ENCODE data around the gene ATG9B.
A peak's percentile ranks its signal among the peaks of the same experiment; 100 is the strongest.
"Not testable (repeated sequence)": the region's sequence is repeated elsewhere in the genome, so short reads cannot be mapped to it uniquely, and the experiment has no call there.

ATG9B gene

GRCh38 chr7:151035902-151036301 lies 11.6 kb upstream of the ATG9B start:
- no peak for DNase-seq

- DNase-seq, result no peak
Measured at GRCh38 chr7:151035026-151035717, 10.9 kb upstream of the ATG9B start.

- no peak for DNase-seq
Measured at GRCh38 chr7:151034312-151035025, 10.2 kb upstream of the ATG9B start.

DNA sequence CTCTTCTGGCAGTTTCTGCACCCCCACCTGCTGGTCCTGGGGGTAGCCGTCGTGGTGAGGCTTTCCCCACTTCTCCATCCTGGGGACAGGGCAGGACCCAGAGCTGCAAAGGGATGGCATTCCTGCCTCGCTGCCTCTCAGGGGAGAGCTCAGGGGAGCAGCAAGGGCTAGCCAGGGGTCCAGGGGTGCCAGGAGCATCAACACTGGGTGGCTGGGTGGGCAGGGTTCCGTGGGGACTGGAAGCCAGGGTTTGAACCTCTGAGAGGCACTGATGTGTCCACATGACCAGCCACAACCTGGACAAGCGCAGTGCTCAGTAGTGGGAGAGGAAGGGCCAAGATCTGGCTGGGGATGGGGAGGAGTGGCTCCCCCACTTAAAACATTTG lies 9.6 kb upstream of the ATG9B start:
- DNase-seq, result no peak

- DNase-seq, result no peak
Measured at GRCh38 chr7:151032936-151033863, 8.9 kb upstream of the ATG9B start.

DNA sequence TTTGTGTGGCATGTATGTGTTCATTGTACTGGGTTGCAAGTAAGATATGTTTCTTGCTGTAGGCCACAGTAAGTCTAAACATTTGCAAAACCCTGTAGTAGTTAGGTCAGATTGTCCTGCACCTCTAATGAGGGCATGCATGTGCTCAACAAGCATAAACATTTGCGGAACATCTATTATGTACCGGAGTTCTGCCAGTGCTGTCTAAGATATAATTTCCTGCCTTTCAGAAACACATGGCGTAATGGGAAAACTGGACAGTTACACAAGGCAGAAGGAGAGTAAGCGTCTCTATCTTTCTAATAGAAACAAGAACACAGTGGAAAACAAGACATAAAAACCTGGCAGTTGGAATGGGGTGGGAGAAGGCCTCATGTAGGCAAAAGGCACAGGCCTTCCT lies 6.7 kb upstream of the ATG9B start:
- no peak for DNase-seq

GRCh38 chr7:151028948-151029501 lies 4.7 kb upstream of the ATG9B start:
- DNase-seq, result no peak

DNA sequence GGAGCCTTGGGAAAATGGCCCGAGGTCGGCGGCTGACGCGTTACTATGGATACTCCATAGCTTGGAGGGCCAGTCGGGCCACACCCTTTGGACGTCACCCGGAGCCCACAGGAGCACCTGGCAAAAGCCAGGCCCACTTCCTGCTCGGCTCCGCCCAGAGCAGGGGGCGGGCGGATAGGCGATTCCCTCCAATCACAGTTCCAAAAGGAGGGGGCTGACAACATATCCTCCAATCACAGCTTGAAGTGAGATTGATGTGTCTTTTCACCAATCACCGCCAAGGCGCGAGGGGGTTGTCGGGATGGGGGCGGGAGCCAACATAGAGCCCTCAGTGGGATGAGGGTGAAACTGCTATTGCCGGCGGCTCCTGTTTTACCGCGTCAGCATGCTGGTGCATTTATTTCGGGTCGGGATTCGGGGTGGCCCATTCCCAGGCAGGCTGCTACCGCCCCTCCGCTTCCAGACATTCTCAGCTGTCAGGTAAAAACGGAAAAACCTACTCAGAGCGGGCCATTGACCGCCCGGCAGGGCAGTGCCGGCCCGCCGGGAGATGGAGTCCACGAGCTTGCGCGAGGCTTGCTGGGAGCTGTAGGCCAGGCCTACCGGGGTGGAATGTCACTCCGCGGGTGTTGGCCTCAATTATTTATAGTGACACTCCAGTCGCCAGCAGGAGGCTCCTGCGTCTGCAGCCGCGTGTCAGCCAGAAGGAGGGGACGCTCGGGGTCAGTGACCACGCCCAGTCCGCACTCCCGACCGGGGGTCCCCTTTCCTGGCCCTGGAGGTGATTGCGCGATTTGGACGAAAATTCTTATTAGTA lies 4.0 kb upstream of the ATG9B start, which contains the start of gene ABCB8:
ABCB8 (plus strand) TSS at position 320 of the 817 bp plus-strand sequence; CDS start at position 386, 66 bp downstream.
- DNase-seq, result peak; percentile 99 to 100

GRCh38 chr7:151027728-151028130 lies 3.4 kb upstream of the ATG9B start:
- not testable (repeated sequence) for DNase-seq

- peak in 1 of 2 experiments; percentile 28 for DNase-seq
Measured at GRCh38 chr7:151026771-151027727, 2.8 kb upstream of the ATG9B start.

DNA sequence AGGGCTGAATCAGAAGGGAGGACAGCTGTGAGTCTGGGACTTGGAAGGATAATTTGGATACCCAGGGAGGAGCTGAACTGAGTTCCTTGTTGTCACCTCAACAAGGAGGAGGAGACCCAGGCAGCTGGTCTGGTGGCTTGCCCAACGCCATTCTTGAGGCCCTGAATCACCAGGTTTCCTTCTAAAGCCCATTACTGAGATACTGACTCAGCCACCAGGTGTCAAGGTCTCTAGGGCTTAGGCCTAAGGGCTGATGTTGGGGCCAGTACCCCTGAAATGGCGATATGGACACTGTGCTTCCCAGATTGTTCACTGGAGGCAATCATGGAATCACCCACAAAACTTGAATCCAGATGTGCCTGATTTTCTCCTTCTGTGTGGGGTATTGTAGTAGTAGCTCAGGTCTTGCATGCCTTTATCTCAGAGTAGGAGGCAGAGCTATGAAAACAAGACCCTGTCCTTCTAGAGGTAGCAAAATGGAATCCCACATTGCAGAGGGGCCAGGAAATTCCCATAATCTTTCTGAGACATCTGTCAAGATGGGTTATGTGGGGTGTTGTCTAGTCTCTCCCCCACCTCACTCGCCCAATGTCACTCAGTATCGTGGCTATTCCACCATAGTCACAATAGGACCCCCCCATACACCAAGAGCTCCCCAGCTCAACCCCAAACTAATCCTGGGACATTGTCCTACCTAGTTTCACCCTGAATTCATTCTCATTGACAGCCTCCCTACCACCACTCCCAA lies 1.8 kb upstream of the ATG9B start:
- no peak for DNase-seq

GRCh38 chr7:151023232-151023631 lies 1.1 kb downstream of the ATG9B start:
- no peak for DNase-seq

DNA sequence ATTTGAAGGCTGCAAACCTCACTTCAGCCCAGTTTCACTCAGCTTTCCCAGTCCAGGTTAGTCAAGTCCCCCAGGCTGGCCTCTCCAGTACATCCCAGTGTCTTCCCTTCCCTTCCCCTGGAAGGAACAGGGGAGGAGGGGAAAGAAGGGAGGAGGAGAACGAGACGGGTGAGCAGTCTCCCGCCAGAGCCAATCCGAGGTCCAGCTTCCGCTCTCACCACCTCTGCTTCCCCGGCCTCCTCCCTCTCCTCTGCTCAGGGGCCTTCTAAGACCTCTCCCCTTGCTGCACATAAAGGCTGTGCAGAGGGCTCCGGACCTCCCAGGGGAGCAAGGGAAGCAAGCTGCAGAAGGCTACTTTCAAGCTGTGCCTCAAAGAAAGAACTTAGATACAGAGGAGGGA lies 4.1 kb downstream of the ATG9B start:
- DNase-seq, result no peak

DNA sequence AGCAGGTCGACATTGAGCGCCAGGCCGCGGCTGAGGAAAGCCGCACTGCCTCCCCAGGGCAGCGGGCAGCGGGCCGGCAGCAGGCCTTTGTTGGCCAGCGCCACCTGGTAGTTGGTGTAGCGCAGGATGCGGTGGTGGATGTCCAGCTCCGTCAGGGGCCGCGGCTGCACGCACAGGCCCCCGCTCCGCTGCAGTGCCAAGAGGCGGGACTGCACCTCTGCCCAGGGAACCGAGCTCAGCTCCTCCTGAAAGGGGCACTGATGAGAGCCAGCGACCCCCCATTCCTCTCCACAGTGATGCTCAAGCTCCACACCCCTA lies 5.2 kb downstream of the ATG9B start:
- no peak for DNase-seq

DNA sequence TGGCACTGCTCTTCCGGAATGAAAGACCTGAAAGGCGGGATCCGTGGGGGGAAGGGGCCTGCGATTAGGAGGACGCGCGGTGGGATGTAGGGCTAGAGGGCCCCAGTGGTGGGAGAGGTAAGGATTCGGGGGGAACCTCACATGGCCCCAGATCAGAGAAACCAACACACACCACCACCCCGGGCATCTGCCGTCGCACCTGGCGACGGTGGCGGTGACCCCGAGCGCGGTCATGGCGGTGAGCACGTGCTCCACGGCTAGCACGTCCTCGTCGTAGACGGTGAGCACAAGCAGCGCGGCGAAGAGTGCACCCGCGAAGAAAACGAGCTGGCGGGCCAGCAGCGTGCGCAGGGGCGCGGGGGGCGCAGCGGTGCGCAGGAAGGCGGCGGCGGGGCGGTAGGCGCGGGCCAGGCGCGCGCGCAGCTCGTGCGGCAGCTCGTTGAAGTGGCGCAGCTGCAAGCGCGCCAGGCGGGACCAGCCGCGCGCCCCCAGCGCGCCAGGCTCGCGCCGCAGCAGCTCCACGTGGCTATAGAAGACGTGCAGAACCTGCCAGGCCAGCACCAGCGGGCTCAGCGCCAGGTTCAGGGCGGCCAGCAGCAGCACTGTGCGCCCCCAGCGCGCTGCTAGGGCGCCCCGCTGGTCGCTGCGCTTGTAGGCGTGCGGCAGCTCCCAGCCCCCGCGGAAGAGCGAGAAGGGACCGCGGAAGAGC lies 5.7 kb downstream of the ATG9B start:
- DNase-seq, result no peak

- no peak for DNase-seq
Measured at GRCh38 chr7:151017953-151018420, 6.3 kb downstream of the ATG9B start.

GRCh38 chr7:151017370-151017952 lies 6.8 kb downstream of the ATG9B start:
- no peak for DNase-seq

- DNase-seq, result no peak
Measured at GRCh38 chr7:151016942-151017341, 7.4 kb downstream of the ATG9B start.

DNA sequence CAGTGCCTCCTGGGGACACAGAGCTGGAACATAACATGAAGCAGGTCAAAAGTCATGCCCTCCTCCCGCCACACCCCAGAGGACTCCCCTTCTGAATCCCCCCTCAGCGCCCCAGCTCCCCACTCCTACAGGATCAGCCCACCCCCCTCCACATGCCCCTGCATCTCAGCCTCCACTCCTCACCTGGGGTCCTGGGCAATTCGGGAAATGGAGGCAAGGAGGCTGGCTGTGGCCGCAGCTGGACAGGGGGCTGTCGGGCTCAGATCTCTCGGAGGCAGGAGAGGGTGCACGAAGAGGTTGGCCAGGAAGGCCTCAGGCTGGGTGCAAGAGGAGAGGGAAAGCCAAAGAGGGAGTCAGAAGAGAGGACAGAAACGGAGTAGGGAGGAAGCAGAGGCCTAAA lies 7.8 kb downstream of the ATG9B start:
- DNase-seq, result no peak

Data from NCI-H187 (cell line).